Spinal cord (tissue), 10 donors: ENCODE results near the gene APLN. TPM values are rescaled to one million over a fixed set of nuclear protein-coding genes. Genes with fewer than 3 reads are reported as not detected.

Experiments used
- DNase-seq, 6 donors: peaks; one replicate each; pipeline versions ENCODE4 v3.0.0 to v3.0.0-alpha.2; 2013 to 2015; ENCODE audit warnings: low spot score in 6 of 6, low read depth in 4 of 6
- H3K27ac ChIP-seq: one replicate; pipeline ENCODE4 v1.5.1; 2013; ENCODE audit warnings: low read depth, low read length, control low read depth
- H3K27me3 ChIP-seq: one replicate; pipeline ENCODE4 v1.6.1; 2013; ENCODE audit warnings: low read length; ENCODE audit not compliant: control insufficient read depth, insufficient read depth
- H3K36me3 ChIP-seq: one replicate; pipeline ENCODE4 v1.6.1; 2013; ENCODE audit warnings: low read length; ENCODE audit not compliant: control insufficient read depth, insufficient read depth
- H3K4me1 ChIP-seq: one replicate; pipeline ENCODE4 v1.6.1; 2013; ENCODE audit warnings: low read length; ENCODE audit not compliant: control insufficient read depth, insufficient read depth
- H3K4me3 ChIP-seq: one replicate; pipeline ENCODE4 v1.5.1; 2013; ENCODE audit warnings: low read depth, low read length, control low read depth
- H3K9me3 ChIP-seq: one replicate; pipeline ENCODE4 v1.6.1; 2013; ENCODE audit warnings: low read length; ENCODE audit not compliant: control insufficient read depth, insufficient read depth
- WGBS: methylation state at CpG from one replicate; pipeline ENCODE4 v1.1.5; 2013; ENCODE audit warnings: missing lambda C conversion rate; ENCODE audit not compliant: insufficient coverage; 5-methylcytosine and 5-hydroxymethylcytosine counted together
- long read RNA-seq, 4 donors: transcript quantifications; one replicate each; lab custom pipeline, GENCODE V29; 2026
- polyA plus RNA-seq, 2 donors: library from polyadenylated mRNA; unstranded; fragments of 120-200 nt; gene quantifications; one replicate each; pipeline ENCODE4 v1.2.1, GENCODE V29; 2013; ENCODE audit not compliant: insufficient read length in 2 of 2
- total RNA-seq, 2 donors: library from RNA; depleted of rRNA in 1 of 2; stranded (reverse); fragments of 120-200 nt in 1 of 2; fragments of >200 nt in 1 of 2; gene quantifications; one replicate each; pipeline versions ENCODE4 v1.2.3 to v1.2.4, GENCODE V29; 2013 to 2014
- donor health status: healthy.

APLN gene, protein sequence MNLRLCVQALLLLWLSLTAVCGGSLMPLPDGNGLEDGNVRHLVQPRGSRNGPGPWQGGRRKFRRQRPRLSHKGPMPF
- total RNA-seq (1 to 10 TPM; 4.7 to 5.3 TPM), polyA plus RNA-seq (10 to 100 TPM; 10.3 to 12.2 TPM)
- long read RNA-seq, donor 1, transcript APLN-201 (3 exons, 3,205 nt): major isoform, 7 of 7 reads
- long read RNA-seq, donor 1, partial matches to known transcripts: 0 of 7 reads
- long read RNA-seq, donor 1, other reads (novel, unspliced or antisense): 0 of 7 reads
- long read RNA-seq, donor 2, partial matches to known transcripts: 0 of 4 reads
- long read RNA-seq, donor 2, other reads (novel, unspliced or antisense): 0 of 4 reads
- long read RNA-seq, donor 3, partial matches to known transcripts: 0 of 4 reads
- long read RNA-seq, donor 3, other reads (novel, unspliced or antisense): 0 of 4 reads
- long read RNA-seq, donor 4, partial matches to known transcripts: 0 of 2 reads
- long read RNA-seq, donor 4, other reads (novel, unspliced or antisense): 0 of 2 reads

DNA sequence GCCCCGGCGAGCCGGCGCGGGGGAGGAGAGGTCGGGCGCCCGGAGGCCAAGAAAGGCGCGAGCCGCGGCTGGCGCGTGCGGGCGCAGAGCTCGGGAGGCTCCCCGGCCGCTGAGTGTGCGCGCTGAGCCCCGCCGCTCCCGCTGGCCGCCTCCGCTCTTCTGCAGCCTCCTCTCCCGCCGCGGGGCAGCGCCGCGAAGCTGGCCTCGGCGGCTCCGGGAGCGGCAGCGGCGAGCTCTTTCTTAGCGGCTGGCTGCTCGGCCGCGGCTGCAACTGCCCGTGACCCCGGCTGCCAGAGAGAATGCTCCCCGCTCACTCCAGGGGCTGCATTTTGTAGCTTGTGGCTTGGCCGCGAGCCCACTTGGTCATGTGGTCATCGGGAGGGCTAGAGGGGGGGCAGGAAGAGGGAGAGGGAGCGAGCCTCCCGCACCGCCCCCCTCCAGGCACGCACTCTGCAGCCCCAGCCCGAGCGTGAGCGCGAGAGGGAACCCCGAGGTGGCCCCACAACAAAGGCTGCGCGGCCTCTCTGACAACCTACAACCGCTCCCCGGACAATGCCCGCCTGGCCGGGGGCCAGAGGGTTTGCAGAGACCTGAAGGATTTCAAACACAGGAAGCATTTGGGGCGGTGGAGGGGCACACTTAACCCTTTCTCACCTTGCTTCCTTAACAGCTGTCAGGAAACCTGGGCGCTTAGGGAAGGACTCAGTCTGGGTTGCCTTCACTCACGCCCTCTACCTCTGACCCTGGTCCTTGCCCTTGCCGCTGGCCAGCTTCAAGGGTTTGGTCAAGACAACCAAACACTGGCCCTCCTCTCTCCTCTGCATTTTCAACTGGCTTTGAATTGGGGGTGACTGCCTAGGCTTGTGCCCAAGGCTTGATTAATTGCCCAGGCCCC is at the start of gene APLN:
APLN (minus strand) TSS at position 305 of the 895 bp plus-strand sequence. CDS start 326 bp downstream, outside the sequence.
- Histone ChIP-seq H3K4me1 (peaks cover 42% of the 10 kb centered on the region), H3K36me3 (no peaks in the 10 kb centered on the region), H3K9me3 (peaks cover 1% of the 10 kb centered on the region), H3K27ac (peak within 1 kb of the TSS; percentile 33), H3K4me3 (peak within 1 kb of the TSS; percentile 40), H3K27me3 (peaks cover 6% of the 10 kb centered on the region)
- WGBS: 25% methylated on average over 67 of the region's 67 CpGs
- peak in 3 of 6 donors; percentile 48 to 77 (median 77) for DNase-seq

DNA sequence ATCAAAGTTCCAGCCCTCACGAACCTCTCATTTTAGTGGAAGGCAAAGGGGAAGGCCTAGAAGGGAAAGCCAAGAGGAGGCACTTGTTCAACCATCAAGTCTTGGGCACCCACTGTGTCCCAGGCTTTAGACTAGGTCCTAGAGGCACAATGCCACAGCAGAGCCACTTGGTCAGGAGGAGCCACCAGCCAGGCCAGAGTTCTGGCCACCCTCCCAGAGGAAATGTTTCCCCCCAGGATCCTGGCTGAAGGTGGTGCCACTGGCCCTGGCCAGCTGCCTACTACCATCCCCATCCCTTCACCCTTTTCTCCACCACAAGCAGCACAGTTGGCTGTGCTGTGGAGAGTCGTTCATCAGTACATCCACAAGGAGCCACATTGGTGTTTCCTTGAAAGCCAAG is 49.7 kb upstream of the APLN start:
- WGBS: 65% methylated on average over 2 of the region's 2 CpGs
- H3K4me3 ChIP-seq: no peak overlapping the region
- no peaks in the 10 kb centered on the region for H3K36me3 ChIP-seq
- H3K27ac ChIP-seq: no peak overlapping the region
- no peaks in the 10 kb centered on the region for H3K9me3 ChIP-seq
- no peaks in the 10 kb centered on the region for H3K27me3 ChIP-seq
- peaks cover 12% of the 10 kb centered on the region for H3K4me1 ChIP-seq
- DNase-seq: no peak

DNA sequence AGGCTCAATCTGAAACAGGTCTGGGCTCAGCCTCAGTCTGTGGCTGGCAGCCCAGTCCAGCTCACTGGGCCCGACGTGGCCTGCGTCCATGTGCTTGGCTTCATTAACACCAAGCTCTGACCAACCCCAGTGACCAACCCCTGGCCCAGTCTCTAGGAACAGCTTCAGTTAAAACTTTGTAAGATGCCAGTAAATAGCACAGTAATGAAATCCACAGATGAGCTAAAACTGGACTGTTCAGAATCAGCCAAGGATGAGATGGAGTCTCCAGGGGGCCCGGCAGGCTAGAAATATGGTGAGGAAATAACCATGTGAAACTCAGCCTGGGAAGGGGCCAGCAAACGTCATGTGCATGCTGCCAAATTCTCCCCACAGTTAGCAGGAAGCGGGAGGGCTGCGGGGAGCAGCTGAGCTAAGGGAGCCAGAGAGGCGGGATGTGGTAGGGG is 46.9 kb upstream of the APLN start:
- Histone ChIP-seq H3K4me3 (no peak overlapping the region), H3K27ac (no peak overlapping the region), H3K27me3 (no peaks in the 10 kb centered on the region), H3K36me3 (no peaks in the 10 kb centered on the region), H3K4me1 (peaks cover 11% of the 10 kb centered on the region), H3K9me3 (no peaks in the 10 kb centered on the region)
- peak in 2 of 6 donors; percentile 9 to 42 for DNase-seq
- 70% methylated on average over 8 of the region's 8 CpGs for WGBS

DNA sequence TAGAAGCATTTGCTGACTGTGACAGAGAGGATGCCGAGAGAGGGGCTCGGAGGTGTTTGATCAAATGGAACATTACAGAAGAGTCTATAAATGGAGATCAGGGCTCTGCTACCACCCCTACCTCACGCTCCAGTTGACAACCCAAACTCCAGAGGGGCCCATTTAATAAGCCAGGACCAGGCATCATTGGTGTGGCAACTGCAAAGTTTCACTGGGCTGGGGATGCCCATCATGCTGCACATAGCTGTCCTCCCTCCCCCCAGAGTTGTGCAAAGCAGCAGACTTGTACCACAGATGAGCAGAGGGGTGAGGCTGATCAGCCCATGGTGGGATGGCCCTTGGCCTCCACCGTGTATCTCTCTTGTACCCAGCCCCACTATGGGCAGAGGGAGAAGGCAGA is 45.8 kb upstream of the APLN start:
- H3K4me1 ChIP-seq: peaks cover 5% of the 10 kb centered on the region
- no peaks in the 10 kb centered on the region for H3K36me3 ChIP-seq
- H3K4me3 ChIP-seq: no peak overlapping the region
- no peaks in the 10 kb centered on the region for H3K27me3 ChIP-seq
- no peak for DNase-seq
- no peaks in the 10 kb centered on the region for H3K9me3 ChIP-seq
- 17% methylated on average over 1 of the region's 4 CpGs for WGBS
- no peak overlapping the region for H3K27ac ChIP-seq

DNA sequence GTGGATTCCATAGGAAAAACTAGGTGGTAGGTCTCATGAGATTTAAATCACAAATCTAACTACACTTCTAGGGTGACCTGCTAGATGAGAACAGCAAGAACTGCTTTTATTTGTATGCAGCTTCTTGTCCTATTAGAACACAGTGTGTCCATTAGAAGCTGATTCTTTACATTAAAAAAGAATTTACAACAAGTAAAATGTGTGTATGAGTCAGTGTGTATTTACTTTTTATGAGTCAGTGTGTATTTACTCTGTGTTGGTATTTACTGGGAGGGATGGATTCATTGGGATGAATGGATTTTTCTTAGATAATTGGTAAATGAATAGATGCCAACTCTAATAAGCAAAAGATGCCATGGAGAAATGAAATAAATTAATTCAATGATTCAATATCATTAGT is 43.4 kb upstream of the APLN start:
- Histone ChIP-seq H3K27me3 (no peaks in the 10 kb centered on the region), H3K36me3 (no peaks in the 10 kb centered on the region)

DNA sequence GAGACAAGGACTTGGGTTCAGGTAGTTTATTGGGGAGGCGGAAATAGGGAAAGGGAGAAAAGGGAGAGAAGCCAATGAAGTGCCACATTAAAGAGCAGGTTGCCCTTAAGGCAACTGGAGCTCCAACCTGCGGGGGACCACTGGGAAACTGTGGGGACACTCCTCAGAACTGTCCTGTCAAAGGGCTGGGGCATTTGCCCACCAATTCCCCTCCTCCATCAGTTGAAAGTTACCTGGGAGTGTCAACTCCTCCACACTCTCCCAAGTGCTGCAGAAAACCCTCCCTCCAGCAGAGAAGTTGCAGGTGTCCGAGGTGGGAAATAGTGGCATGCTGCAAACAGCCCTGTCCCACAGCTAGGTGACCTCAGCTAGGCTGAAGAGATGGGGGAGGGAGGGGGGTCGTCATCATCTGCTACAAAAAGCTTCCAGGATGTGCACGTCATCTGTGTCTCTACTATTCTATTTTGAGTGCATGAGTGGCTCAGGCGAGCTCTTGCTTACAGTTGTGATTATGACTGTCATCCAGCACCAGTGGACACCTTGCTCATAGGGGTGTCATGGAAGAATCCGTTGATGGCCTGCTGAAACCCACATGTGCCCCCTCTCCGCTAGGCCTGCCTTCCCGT is 42.6 kb upstream of the APLN start:
- no peaks in the 10 kb centered on the region for H3K9me3 ChIP-seq
- WGBS: 55% methylated on average over 6 of the region's 9 CpGs
- H3K27ac ChIP-seq: no peak overlapping the region
- no peak for DNase-seq
- peaks cover 5% of the 10 kb centered on the region for H3K4me1 ChIP-seq
- no peak overlapping the region for H3K4me3 ChIP-seq
- H3K27me3 ChIP-seq: no peaks in the 10 kb centered on the region
- no peaks in the 10 kb centered on the region for H3K36me3 ChIP-seq

More for the DNA sequence above, 43.4 kb upstream of the APLN start:
- no peak for DNase-seq
- Histone ChIP-seq H3K4me3 (no peak overlapping the region), H3K9me3 (no peaks in the 10 kb centered on the region), H3K27ac (no peak overlapping the region), H3K4me1 (peaks cover 5% of the 10 kb centered on the region)

DNA sequence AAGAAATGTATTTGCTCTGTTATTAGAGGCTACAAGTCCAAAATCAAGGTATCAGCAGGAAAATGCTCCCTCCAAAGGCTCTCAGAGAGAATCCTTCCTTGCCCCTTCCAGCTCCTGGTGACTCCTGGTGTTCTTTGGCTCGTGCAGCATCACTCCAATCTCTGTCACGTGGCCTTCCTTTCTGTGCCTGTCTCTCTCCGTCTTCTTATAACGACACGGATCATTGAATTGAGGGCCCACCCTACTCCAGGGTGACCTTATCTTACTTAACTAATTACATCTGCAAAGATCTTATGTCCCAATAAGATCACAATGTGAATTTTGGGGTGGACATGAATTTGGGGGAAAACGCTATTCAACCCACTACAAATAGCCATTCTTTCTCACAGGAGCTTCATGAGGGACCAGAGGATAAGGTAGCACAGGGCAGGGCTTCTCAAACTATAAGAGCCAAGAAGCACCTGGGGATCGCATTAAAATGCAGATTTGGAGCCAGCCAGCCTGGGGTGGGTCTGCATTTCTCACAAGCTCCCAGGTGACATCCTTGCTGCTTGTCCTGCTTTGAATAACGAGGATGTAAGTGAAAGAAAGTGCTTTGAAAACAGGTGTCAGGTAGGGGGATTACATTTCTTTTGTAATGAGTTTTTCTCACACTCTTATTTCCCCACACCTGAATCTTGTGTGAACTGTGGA is 41.9 kb upstream of the APLN start:
- H3K4me1 ChIP-seq: no peaks in the 10 kb centered on the region

DNA sequence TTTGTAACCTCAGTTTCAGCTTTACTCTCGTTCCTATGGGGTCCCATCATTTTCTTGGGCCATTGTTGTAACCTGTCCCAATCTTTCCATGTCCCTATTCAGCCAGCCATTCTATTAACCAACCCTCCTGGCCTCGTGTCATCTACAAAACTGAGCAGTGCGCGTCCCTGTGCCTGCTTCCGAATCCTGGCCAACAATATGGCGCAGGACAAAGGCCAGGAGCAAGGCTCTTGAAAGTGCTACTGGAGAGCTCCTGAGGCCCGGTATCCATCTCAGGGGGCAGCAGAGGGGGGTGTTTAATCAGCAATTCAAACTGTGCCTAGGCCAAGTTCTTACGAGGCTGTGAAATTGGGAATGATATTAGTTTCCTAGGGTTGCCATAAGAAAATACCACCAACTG is 41.2 kb upstream of the APLN start:
- no peak for DNase-seq
- no peaks in the 10 kb centered on the region for H3K27me3 ChIP-seq
- 74% methylated on average over 7 of the region's 8 CpGs for WGBS

More for the DNA sequence above, 41.9 kb upstream of the APLN start:
- no peak for DNase-seq
- H3K9me3 ChIP-seq: no peaks in the 10 kb centered on the region
- no peak overlapping the region for H3K4me3 ChIP-seq
- no peaks in the 10 kb centered on the region for H3K27me3 ChIP-seq
- no peak overlapping the region for H3K27ac ChIP-seq
- H3K36me3 ChIP-seq: no peaks in the 10 kb centered on the region
- 51% methylated on average over 6 of the region's 8 CpGs for WGBS

DNA sequence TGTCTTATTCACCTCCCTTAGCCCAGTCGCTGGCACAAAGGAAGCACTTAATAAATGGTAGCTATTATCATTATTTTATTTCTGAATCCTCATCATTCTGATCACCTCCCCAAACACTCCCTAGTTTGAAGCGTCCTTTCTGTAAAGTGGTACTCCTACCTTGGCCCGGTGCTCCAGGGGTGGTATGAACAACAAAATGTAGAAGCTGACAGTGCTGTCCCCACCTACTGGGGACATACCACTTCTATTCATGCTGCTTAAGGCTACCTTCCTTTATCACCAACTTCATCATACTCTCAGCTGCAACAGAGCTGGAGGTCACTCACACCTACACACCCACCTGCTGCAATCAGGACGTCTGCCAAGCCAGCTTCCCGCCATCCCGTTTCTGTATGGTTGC is 40.8 kb upstream of the APLN start:
- WGBS: 83% methylated on average over 5 of the region's 6 CpGs
- no peak overlapping the region for H3K4me3 ChIP-seq
- DNase-seq: no peak
- no peaks in the 10 kb centered on the region for H3K36me3 ChIP-seq
- H3K9me3 ChIP-seq: no peaks in the 10 kb centered on the region
- H3K27me3 ChIP-seq: no peaks in the 10 kb centered on the region
- H3K4me1 ChIP-seq: no peaks in the 10 kb centered on the region
- H3K27ac ChIP-seq: no peak overlapping the region

More for the DNA sequence above, 41.2 kb upstream of the APLN start:
- H3K4me3 ChIP-seq: no peak overlapping the region
- no peaks in the 10 kb centered on the region for H3K4me1 ChIP-seq
- H3K36me3 ChIP-seq: no peaks in the 10 kb centered on the region
- H3K9me3 ChIP-seq: no peaks in the 10 kb centered on the region
- H3K27ac ChIP-seq: no peak overlapping the region
